Subcutaneous adipose tissue (tissue), 4 donors: ENCODE data around the gene ITGA8. TPM values are rescaled to one million over a fixed set of nuclear protein-coding genes. Genes with fewer than 3 reads are reported as not detected.

Experiments
- CTCF ChIP-seq: fragments of 450-650 bp; IDR thresholded peaks from one replicate; pipeline ENCODE4 v1.5.1; 2016; ENCODE audit warnings: low read depth, mild to moderate bottlenecking, control low read depth, antibody characterized with exemption, moderate library complexity
- total RNA-seq, 4 donors: library from RNA; depleted of rRNA; stranded (reverse); fragments of >200 nt; gene quantifications; one replicate each; pipeline ENCODE4 v1.1.0, GENCODE V29; 2016

Gene ITGA8
- total RNA-seq, 4 donors from 2014 or later = 0.33 to 3.6 (median 2.4) TPM

GRCh38 chr10:15742102-15742501 lies 22.4 kb upstream of the ITGA8 start:
- no peak for TF ChIP-seq CTCF

- no peak for TF ChIP-seq CTCF
Observed at GRCh38 chr10:15741581-15741980, 21.9 kb upstream of the ITGA8 start.

GRCh38 chr10:15740261-15740660 lies 20.5 kb upstream of the ITGA8 start:
- no peak for TF ChIP-seq CTCF

- TF ChIP-seq CTCF = no peak
Observed at GRCh38 chr10:15739254-15739970, 19.7 kb upstream of the ITGA8 start.

GRCh38 chr10:15738270-15738925 lies 18.7 kb upstream of the ITGA8 start:
- no peak for TF ChIP-seq CTCF

GRCh38 chr10:15737656-15738055 lies 17.9 kb upstream of the ITGA8 start:
- TF ChIP-seq CTCF = no peak

- TF ChIP-seq CTCF = no peak
Observed at GRCh38 chr10:15735763-15736162, 16.0 kb upstream of the ITGA8 start.
